Thoracic aorta (tissue), 2 donors: ENCODE results near the gene TAC1. TPM values are rescaled to one million over a fixed set of nuclear protein-coding genes. Genes with fewer than 3 reads are reported as not detected.

Experiments used
- ATAC-seq: fragments of 150-250 bp; one replicate; pipeline ENCODE4 v1.8.0; 2017; ENCODE audit warnings: low read depth; ENCODE audit not compliant: insufficient number of reproducible peaks, low FRiP score
- DNase-seq: peaks from one replicate; pipeline ENCODE4 v3.0.0-alpha.2; 2020; ENCODE audit warnings: low spot score
- H3K27ac ChIP-seq, 2 donors: fragments of 200-600 bp; sonication (generic); 1 replicate in 1 of 2; 2 replicates in 1 of 2; pipeline ENCODE4 v1.5.1; 2016; ENCODE audit warnings: mild to moderate bottlenecking in 2 of 2, moderate library complexity in 2 of 2
- H3K27me3 ChIP-seq: fragments of 200-600 bp; sonication (generic); replicated peaks from 2 replicates; pipeline ENCODE4 v1.6.0; 2016; ENCODE audit warnings: mild to moderate bottlenecking; ENCODE audit not compliant: insufficient read depth
- H3K36me3 ChIP-seq: fragments of 200-600 bp; sonication (generic); one replicate; pipeline ENCODE4 v1.5.1; 2016
- H3K4me1 ChIP-seq, 2 donors: fragments of 200-600 bp; sonication (generic); 1 replicate in 1 of 2; 2 replicates in 1 of 2; pipeline versions ENCODE4 v1.5.1 to v1.6.0; 2016; ENCODE audit warnings: low read depth in 2 of 2, mild to moderate bottlenecking in 1 of 2; ENCODE audit not compliant: control insufficient read depth in 1 of 2
- H3K4me3 ChIP-seq: fragments of 200-600 bp; sonication (generic); 2 replicates; pipeline ENCODE4 v1.5.1; 2016; ENCODE audit warnings: mild to moderate bottlenecking
- H3K9me3 ChIP-seq: fragments of 200-600 bp; sonication (generic); 2 replicates; pipeline ENCODE4 v1.5.1; 2016
- CTCF ChIP-seq: fragments of 200-600 bp; sonication (generic); IDR thresholded peaks from one replicate; pipeline ENCODE4 v1.5.1; 2019; ENCODE audit warnings: antibody characterized with exemption
- total RNA-seq, 2 donors: library from RNA; depleted of rRNA; stranded (reverse); fragments of >200 nt; gene quantifications; one replicate each; pipeline versions ENCODE4 v1.1.0 to v1.2.3, GENCODE V29; 2016

Gene TAC1
- total RNA-seq, 2 donors from 2014 or later: 13.8 to 20.7 TPM

GRCh38 chr7:97748482-97748881 is 16.6 kb downstream of the TAC1 start:
- Histone ChIP-seq H3K27me3 (no peaks in the 10 kb centered on the region), H3K27ac (no peak overlapping the region), H3K4me1 (no peaks in the 10 kb centered on the region), H3K9me3 (no peaks in the 10 kb centered on the region), H3K4me3 (no peak overlapping the region), H3K36me3 (no peaks in the 10 kb centered on the region)
- DNase-seq (no peak), ATAC-seq (no peak)
- TF ChIP-seq CTCF: no peak

GRCh38 chr7:97751566-97751965 is 19.7 kb downstream of the TAC1 start:
- ATAC-seq (no peak), DNase-seq (no peak)
- Histone ChIP-seq H3K4me3 (no peak overlapping the region), H3K36me3 (no peaks in the 10 kb centered on the region), H3K9me3 (no peaks in the 10 kb centered on the region), H3K4me1 (no peaks in the 10 kb centered on the region), H3K27ac (no peak overlapping the region), H3K27me3 (no peaks in the 10 kb centered on the region)
- TF ChIP-seq CTCF: no peak

- Histone ChIP-seq H3K4me3 (no peak overlapping the region), H3K4me1 (no peaks in the 10 kb centered on the region), H3K27me3 (no peaks in the 10 kb centered on the region), H3K36me3 (no peaks in the 10 kb centered on the region), H3K9me3 (no peaks in the 10 kb centered on the region), H3K27ac (no peak overlapping the region)
- TF ChIP-seq CTCF: no peak
- no peak for DNase-seq
- ATAC-seq: no peak
Observed at GRCh38 chr7:97752215-97752614, 20.3 kb downstream of the TAC1 start.

DNA sequence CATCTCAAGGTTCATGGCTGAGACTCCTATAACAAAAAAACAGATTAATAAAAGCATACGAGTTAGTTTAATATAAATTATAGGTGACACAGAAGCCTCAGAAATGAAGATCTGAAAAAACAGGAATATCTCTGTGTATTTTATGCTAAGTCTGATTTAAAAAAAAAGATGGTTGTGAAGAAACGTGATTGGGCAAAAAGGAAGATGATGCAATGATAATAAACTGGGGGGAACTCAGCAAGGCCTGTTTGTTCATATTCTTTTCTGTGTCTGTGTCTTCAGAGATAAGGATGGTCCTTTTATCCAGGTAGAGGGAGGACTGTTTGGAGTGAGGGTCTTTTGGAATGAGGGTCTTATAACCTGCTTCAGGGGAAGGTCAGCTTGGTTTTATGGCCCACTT is 25.9 kb downstream of the TAC1 start:
- no peak overlapping the region for H3K27ac ChIP-seq
- DNase-seq (no peak), ATAC-seq (no peak)
- H3K36me3 ChIP-seq: no peaks in the 10 kb centered on the region
- no peaks in the 10 kb centered on the region for H3K27me3 ChIP-seq
- no peak for TF ChIP-seq CTCF
- H3K9me3 ChIP-seq: no peaks in the 10 kb centered on the region
- H3K4me3 ChIP-seq: no peak overlapping the region
- no peaks in the 10 kb centered on the region for H3K4me1 ChIP-seq

- no peak overlapping the region for H3K27ac ChIP-seq
- no peaks in the 10 kb centered on the region for H3K36me3 ChIP-seq
- TF ChIP-seq CTCF: no peak
- H3K9me3 ChIP-seq: no peaks in the 10 kb centered on the region
- no peak overlapping the region for H3K4me3 ChIP-seq
- H3K27me3 ChIP-seq: no peaks in the 10 kb centered on the region
- no peak for ATAC-seq
- no peak for DNase-seq
- H3K4me1 ChIP-seq: no peaks in the 10 kb centered on the region
Observed at GRCh38 chr7:97770850-97771249, 39.0 kb downstream of the TAC1 start.
